Epithelial cell of esophagus (primary cell): ENCODE results near the gene MATK.

Experiments
- DNase-seq: peaks from one replicate; pipeline ENCODE4 v3.0.0; 2010; ENCODE audit warnings: low read depth
- H3K4me3 ChIP-seq: 2 replicates; pipeline ENCODE4 v1.5.1; 2011; ENCODE audit warnings: mild to moderate bottlenecking, low read length, control low read depth
- CTCF ChIP-seq: IDR thresholded peaks from 2 replicates; pipeline ENCODE4 v1.5.1; 2011; ENCODE audit warnings: low read depth, mild to moderate bottlenecking, low read length, control low read depth, inconsistent platforms; ENCODE audit not compliant: insufficient read depth; ENCODE audit errors: missing control alignments

MATK gene

GRCh38 chr19:3800996-3801395 is 14.8 kb upstream of the MATK start:
- TF ChIP-seq CTCF, result no peak

GRCh38 chr19:3798137-3798536 is 12.0 kb upstream of the MATK start:
- H3K4me3 ChIP-seq, result no peak overlapping the region
- DNase-seq, result no peak
- TF ChIP-seq CTCF, result no peak

More at GRCh38 chr19:3800996-3801395, 14.8 kb upstream of the MATK start:
- DNase-seq, result no peak
- H3K4me3 ChIP-seq, result no peak overlapping the region

- no peak for DNase-seq
- no peak overlapping the region for H3K4me3 ChIP-seq
- no peak for TF ChIP-seq CTCF
Observed at GRCh38 chr19:3796358-3796757, 10.2 kb upstream of the MATK start.

- DNase-seq, result no peak
- TF ChIP-seq CTCF, result no peak
- H3K4me3 ChIP-seq, result no peak overlapping the region
Observed at GRCh38 chr19:3793799-3794198, 7.6 kb upstream of the MATK start.

- no peak for TF ChIP-seq CTCF
- H3K4me3 ChIP-seq, result no peak overlapping the region
- no peak for DNase-seq
Observed at GRCh38 chr19:3792114-3792513, 5.9 kb upstream of the MATK start.

- H3K4me3 ChIP-seq, result no peak overlapping the region
- DNase-seq, result no peak
- TF ChIP-seq CTCF, result no peak
Observed at GRCh38 chr19:3790941-3791340, 4.8 kb upstream of the MATK start.

GRCh38 chr19:3790209-3790734 is 4.1 kb upstream of the MATK start:
- H3K4me3 ChIP-seq, result no peak overlapping the region
- DNase-seq, result no peak
- TF ChIP-seq CTCF, result no peak
